Dermis blood vessel endothelial cell (primary cell): ENCODE data around the gene ID3. TPM values are rescaled to one million over a fixed set of nuclear protein-coding genes. Genes with fewer than 3 reads are reported as not detected.

ENCODE experiments used
- DNase-seq: peaks from one replicate; pipeline ENCODE4 v3.0.0; 2010
- total RNA-seq: library from RNA; depleted of rRNA; stranded (reverse); fragments of >200 nt; gene quantifications from 2 replicates; pipeline ENCODE4 v1.2.3, GENCODE V29; 2014

Gene ID3
- total RNA-seq, 1 donor from 2014 or later, result 906 TPM

DNA sequence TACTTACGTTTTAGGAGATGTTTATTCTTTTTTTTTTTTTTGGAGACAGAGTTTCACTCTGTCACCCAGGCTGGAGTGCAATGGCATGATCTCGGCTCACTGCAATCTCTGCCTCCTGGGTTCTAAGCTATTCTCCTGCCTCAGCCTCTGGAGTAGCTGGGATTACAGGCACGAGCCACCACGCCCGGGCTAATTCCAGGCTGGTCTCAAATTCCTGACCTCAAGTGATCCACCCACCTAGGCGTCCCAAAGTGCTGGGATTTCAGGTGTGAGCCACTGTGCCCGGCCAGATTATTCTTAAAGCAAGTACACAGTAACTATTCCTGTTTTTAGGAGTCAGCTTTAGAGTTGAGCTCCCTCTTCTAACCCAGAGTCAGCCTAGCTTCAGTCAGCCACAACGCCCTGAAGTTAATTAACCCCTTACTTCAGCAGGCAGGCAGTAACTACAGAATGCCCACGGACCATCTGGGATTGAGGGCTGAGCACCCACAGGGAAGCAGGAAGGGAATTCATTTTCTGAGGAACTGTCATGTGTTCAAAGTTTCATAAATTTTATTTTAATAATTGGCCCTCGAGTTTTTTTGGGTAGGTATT lies 5.3 kb upstream of the ID3 start:
- DNase-seq, result no peak

DNA sequence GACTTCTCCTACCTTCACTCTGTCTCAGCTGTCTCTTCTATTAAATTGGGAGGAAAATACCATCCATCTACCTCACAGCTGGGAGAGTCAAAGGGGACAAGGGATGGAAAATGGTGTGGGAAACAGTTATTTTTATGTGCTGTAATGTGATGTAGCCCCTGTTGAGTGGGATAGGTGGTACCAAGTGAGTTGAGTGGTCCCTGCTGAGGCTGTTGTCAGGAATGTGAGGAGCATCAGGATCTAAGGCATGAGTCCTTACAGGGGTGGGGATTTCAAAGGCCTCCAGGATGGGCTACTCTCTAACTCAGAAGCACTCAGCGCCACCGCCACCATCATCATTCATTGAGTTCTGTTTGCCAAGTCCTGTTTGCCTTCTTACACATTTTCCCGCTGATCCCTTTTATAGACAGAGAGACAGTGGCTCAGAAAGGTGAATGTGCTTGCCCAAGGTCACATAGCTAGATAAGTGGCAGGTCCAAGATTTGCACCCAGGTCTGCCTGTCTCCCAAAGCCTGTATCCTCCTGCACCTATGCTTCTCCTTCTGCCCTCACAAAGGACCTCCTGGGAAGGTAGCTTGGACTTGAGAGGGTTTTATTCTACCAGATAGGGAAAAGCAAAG lies 4.6 kb upstream of the ID3 start:
- no peak for DNase-seq

DNA sequence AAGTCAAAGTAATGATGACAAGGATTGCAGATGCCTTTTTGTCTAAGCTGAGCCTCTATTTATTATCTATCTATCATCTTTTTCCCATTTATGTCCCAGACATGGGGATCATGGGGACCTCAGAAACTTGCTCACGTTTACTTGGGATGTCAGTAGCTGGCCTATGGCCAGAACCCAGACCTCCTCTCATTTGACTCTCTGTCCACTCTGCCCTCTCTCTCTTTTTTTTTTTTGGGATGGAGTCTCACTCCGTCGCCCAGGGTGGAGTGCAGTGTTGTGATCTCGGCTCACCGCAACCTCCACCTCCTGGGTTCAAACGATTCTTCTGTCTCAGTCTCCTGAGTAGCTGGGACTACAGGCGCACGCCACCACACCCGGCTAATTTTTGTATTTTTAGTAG lies 3.7 kb upstream of the ID3 start:
- peak; percentile 16 for DNase-seq

GRCh38 chr1:23562137-23562876 lies 3.0 kb upstream of the ID3 start:
- DNase-seq, result peak; percentile 100

- peak; percentile 39 for DNase-seq
These were observed 2.5 kb upstream of the ID3 start for GRCh38 chr1:23561813-23562100.

GRCh38 chr1:23561076-23561812 lies 1.9 kb upstream of the ID3 start:
- peak; percentile 29 for DNase-seq

DNA sequence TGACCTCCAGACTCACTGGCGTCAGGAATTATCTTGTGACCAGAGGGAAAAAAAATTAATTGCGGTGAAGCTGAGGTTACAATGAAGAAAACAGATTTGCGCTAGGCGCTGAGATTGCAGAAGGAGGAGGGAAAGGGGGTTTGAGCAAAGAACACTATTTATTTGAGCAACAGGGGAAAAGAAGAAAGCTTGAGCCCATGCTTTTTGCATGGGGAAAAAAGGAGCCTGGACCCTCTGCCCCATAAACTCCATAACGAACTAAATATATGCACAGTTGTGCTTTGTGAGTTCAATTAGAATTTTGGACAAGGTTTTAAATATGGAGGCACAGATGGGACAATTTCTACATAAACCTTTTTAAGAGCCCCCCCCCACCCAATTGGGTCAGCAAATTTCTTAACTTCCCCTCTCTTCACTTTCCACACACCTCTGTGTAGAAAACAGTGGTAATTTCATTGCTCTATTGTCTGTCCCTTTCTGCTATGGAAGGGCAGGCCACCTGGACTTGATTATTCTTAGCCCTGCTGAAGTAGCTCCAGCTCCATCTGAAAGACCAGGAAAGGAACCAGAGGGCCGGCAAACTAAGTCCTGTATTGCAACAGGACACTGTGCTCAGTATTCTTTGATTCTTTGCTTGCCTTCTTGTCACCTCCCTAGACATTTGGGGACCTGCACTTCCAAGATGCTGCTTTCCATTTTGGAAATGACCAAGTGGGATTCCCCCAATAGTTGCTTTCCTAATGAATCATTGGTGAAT lies 862 bp upstream of the ID3 start:
- peak; percentile 54 for DNase-seq

DNA sequence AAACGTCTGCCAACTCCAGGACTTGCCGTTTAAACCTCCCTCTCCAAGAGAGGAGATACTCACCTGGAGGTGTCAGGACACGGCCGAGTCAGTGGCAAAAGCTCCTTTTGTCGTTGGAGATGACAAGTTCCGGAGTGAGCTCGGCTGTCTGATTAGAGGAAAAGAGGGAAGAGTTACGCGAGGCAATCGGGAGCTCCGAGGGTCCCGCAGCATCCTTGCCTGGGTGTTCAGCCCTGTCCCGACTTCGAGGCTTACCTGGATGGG lies 497 bp downstream of the ID3 start:
- DNase-seq, result no peak

- peak; percentile 74 for DNase-seq
These were observed 995 bp downstream of the ID3 start for GRCh38 chr1:23558140-23558871.

GRCh38 chr1:23557471-23558124 lies 1.7 kb downstream of the ID3 start:
- peak; percentile 42 for DNase-seq

DNA sequence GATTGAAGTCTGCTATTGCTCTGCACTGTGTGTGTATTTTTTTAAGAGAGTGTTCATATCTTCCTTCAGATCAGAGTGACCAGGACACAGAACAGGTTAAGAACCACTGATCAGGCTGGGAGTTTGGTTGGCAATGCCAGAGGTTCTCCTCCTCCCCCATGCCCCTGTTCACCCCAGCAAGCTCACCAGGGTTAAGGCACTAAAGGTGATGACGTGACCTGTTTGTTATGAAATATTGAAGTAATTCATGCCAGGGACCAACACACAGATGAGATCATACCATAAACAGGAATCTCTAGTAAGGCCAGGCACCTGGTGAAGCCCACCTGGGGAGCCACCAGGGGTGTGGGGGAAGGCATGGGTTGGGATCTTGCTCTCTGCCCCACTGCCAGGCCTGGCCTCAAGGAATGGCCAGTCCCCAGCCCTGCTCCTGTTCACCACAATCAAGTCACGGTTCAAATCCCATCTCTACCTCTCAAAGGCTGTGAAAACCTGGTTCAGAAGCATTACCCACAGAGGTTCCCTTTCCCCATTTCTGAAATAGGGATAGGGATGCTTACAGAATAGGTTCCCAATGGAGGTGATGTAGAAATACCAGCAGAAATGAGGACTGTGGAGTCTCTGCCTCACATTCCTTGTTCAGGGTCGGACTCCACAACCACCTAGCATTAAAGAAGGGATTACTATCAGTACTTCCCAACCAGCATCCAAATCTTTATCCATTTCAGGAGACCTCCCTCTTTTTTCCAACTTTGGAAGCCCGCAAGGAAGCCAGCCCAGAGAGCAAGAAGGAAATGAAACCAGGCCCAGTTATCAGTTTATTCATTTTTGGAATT lies 2.4 kb downstream of the ID3 start:
- DNase-seq, result peak; percentile 89

DNA sequence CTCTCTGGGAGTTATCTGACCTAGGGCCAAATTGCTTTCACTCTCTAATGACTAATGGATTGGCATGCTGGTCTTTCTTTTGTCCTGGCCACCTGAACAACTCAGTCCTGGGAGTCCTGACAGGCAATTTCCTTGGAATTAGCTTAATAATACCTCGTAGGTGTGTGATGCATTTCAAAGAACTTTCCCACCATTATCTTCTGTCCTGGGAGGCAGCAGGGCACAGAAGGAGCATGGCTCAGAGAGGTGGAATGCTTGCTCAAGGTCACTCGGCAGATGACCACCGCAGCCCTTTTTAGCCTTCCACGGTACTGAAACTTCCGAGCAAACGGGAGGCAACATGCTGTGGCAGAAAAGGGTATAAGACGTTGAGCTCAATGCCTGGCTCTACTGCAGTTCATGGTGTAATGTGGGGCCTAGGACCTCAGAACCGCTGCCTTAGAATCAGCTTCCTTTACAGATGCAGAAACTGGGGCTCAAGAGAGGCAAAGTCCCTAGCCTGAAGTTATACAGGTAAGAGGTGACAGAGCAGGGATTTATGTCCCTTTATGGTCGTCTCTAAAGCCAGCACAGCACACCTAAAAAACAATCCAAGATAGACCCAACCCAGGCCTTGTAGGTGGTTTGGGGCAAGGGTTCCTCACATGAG lies 3.2 kb downstream of the ID3 start:
- DNase-seq, result peak; percentile 96

DNA sequence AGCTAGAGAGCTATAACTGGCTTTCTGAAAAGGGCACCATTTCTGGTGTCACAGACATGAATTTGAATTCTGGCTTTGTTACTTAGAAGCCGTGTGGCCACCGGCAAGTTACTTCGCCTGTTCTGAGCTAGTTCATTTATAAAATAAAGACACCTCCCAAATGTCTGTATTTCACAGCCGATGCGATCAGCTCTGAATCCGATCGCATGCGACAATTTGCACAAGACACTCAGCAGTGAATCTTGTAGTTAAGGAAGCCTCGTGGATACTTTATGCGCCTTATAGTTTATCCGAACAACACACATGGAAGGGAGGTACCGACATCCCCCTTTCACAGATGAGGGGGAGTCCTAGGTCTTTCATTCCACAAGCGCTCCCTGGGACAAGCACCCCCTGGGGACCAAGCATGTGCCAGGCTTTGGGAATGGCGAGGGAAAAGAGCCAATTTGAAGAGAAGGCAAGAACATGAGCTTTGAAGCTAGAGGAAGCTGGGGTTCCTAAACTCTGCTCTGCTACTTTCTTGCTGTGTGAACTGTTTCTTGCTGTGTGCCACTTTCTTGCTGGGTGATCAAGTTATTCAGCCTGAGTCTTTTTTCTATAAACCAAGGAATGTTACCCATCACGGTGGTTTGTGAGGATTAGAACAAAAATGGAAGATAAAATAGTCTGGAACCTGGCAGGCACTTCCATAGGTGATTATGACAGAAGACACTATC lies 3.9 kb downstream of the ID3 start:
- peak; percentile 73 for DNase-seq

- peak; percentile 93 for DNase-seq
These were observed 4.6 kb downstream of the ID3 start for GRCh38 chr1:23554481-23555269.

- no peak for DNase-seq
These were observed 5.2 kb downstream of the ID3 start for GRCh38 chr1:23554127-23554480.

DNA sequence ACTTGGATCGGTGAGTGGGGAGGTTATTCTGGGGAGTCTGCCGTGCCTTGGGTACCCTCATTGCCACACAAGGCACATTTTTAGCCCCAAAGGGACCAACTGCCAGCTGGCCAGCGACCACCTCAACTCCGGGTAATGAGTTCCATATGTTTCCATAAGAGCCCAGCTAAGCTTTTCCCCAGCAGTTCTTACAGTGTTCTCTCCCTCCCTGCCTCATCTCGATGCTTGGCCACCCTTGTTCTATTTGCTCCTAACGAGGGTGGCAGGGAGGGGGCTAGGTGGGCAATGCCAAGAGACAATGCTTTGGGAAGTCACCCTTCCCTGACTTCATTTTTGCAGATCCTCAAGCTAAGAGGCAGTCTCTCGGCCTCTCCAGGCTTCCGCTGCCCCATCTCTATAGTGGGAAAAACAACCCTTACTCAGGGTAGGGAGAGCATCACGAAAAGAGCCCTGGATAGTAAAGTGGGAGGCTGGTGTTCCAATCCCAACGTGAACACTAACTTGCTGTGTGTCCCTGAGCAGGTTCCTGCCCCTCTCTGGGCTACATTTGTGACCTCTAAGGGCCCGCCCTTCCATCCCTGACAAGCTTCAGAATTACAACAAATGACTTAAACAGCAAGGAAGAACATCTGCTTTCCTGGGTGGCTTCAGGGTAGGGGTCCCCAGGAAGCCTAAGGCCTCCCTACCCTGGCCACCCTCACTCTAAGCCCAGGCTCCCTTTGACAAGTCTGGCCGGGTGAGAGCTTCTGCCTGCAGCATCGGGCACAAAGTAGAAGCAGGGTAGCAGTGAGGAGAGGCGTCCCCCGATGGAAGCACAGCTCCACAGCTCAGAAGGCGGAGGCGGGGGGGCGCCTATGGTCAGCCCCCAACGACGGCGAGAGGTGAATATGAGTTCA lies 5.8 kb downstream of the ID3 start:
- peak; percentile 54 for DNase-seq

GRCh38 chr1:23551849-23552248 lies 7.5 kb downstream of the ID3 start:
- DNase-seq, result no peak

DNA sequence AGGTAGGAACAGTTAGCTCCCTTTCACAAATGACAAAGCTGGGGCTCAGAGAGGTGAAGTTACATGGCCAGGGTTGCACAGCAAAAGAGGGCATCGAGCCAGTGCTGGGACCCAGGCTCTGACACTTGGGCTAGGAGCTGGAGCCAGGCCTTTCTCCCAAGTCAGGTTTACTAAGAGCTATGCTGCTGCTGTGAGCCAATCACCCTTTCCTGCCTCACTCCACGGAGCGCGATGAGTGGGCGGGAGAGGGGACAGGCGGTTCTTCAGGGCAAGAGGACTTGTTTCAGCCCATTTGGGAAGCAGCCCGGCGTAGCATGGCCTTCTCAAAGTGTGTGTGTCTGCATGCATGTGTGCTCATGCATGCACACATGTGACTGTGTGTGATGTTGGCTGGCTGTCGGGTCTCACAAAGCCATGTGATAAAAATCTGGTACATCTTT lies 10.6 kb downstream of the ID3 start:
- no peak for DNase-seq
